ENCODE results near the gene MEAF6.
A peak's percentile ranks its signal among the peaks of the same experiment; 100 is the strongest.

MEAF6 gene

DNA sequence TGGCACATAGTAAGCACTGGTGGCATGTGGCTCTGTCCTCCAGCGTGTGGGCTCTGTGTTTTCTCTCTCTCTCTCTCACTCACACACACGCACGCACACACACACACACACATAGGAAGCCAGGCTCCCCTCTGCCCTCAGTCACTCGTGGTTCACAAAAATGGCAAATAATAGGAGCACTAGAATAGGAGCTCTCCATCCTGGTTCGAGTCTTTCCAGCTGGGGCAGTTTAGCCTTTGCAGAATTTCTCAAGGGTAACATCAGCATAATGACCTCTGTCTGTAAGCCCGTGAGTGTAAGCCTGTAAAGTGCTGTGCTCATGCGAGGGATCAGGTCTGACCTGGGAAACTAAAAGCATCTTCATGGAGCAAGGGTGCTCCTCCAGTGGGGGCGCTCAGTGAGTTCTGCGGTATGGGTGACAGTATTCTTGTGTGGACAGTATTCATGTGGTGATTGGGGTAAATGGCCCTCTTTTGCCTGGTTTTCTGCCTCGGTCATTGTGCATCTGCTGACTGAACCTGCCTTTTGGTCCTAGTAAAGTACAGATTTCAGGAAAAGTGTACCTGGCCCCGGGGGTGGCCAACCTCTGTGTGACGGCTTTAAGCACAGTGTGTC, 41.0 kb downstream of the MEAF6 start:
- no peak for DNase-seq (ENCODE audit: low spot score)

DNA sequence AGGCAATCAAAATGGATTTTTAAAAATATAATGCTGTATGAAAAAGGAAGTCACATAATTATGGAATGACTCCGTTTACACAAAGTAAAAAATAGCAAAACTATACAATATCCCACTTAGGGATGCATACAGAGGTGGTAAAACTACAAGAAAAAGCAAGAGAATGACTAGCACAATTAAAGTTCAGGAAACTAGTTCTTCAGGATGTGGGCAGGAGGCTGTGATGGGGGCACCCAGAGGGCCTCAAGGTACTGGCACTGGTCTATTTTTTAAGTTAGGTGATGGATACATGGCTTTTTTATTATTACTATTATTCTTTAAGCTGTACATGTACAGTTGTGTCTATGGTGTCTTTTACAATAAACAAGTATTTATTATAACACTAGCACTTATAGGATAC, 41.6 kb downstream of the MEAF6 start:
- DNase-seq (ENCODE audit: low spot score): no peak

DNA sequence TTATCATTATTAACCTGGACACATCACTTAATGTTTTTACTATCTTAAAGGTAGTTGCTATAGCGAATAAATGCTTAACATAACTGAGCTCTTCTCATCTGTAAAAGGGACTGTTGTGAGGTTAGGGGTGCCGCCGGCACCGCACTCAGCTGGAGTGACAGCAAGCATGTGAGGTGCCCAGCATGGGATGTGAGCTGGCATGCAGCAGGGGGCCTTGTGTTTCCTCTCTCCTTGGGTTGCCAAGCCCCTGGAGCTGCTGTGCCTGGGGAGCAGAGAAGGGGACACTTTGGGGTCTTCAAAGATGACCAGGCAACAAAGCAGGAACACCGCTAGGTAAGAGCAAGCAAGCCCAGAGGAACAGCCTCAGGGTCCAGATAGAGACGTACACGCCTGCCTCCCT, 42.3 kb downstream of the MEAF6 start:
- DNase-seq (ENCODE audit: low spot score): no peak

DNA sequence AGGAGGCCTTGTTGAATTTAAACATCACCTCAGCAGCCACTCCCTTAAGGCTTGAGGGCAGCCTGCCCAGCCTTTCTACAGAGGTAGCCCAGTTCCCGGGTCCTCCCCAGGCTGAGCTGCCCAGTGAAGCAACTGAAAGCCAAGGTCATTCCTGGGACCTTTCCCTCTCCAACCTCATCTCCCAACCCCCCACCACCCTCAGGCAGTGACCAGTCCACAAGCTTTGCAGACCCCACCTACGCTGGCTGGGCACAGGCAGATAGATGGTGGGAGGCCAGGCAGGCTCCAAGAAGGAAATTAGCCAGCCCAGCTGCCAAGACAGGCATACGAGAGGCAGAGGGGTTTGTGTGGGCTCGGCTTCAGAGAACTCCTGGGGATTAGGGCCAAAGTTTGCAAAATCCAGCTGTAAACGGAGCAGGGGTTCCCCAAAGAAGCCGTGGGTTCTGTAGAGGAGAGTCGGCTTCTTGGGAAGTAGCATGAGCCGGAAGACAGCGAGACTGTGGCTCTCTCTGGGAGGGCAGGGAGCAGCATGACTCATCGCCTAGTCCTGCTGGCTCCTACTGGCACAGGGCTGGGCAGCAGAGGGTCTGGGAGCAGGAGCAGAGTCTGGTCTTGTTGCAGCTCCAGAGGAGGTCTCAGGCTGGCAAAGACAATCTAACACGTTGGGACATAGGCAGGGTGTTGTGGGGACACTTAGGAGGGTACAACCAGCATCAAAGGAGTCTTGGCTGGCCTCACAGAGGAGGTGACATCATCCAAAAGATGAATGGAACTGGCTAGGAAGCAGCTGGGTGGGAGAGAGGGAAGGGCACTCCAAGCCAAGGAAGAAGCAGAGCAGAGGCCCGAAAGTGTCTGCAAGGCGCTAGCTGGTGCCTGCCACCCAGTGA, 43.0 kb downstream of the MEAF6 start:
- DNase-seq (ENCODE audit: low spot score): peak; percentile 52

DNA sequence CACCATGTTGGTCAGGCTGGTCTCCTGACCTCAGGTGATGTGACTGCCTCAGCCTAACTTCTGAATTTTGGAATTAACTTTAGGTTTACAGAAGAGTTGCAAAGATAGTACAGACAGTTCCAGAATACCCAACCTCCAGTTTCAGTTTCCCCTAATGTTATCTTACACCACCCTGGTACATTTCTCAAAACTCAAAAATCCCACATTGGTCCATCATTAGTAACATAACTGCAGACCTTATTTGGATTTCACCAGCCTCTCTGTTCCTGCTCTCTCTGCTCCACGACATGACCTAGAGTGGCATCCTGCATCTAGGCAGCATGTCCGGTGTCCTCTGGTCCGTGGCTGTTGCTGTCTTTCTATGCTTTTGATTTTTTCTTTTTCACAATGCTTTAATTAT, 45.2 kb downstream of the MEAF6 start:
- DNase-seq (ENCODE audit: low spot score): no peak

DNA sequence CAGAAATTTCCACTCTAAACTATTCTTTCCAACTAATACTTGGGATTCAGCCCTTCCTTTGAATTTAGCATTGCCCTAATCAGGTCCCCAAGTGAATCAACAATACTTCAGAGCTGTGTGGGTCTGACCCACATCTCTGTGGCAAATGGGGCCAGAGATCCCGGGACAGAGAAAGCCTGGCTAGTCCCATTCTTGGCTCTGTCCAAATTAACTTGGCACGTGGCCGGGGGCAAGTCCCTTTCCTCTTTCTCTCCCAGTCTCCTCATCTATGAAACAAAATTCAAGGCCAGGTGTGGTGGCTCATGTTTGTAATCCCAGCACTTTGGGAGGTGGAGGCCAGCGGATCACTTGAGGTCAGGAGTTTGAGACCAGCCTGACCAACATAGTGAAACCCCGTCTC, 46.5 kb downstream of the MEAF6 start:
- DNase-seq (ENCODE audit: low spot score): no peak

DNA sequence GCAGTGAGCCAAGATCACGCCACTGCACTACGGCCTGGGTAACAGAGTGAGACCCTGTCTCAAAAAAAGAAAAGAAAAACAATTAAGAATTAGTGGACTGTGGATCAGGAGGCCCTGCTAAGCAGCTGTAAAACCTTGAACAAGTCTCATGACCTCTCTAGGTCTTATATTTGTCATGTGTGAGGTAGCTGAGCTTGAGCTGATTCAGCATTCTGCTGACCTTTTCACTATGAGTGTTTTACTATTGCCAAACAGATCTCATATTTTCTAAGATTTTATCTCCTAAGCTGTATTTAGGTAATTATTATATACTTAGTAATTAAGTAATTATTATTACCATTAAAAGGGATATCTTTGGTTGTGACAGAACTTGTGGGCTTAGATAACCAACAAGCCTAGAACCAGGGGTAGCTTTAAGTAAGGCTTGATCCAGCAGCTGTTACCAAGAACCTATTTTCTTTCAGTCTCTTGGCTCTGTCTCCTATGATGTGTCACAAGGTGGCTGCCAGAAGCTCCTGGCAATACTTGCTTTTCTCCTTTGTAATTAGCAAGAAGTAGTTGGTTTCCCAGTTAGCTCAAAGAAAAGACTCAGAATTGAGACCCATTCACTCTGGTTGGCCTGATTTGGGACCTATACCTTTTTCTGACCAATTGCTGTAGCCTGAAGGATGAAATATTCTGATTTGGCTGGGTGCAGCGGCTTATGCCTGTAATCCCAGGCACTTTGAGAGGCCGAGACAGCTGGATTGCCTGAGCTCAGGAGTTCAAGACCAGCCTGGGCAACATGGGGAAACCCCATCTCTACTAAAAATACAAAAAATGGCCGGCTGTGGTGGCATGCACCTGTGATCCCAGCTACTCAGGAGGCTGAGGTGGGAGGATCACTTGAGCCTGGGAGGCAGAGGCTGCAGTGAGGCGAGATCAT, 48.7 kb downstream of the MEAF6 start:
- no peak for DNase-seq (ENCODE audit: low spot score)

DNA sequence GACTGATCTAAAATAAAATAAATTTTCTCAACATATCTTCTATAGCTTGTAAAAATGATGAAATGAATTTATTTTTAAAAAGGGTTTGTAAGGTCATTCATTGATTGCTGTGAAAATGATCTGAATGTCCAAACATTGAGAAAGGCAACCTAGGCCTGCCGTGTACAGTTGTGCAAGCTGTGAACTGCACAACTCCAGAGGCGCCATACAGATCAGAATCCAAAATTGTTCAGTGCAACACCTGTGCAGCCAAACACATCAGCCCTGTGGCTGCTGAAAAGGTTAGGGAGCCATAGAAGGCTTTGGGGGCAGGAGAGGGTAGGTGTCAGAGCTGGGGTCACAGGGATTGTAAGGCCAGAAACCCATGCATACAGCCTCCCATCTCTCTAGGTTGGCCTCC, 50.1 kb downstream of the MEAF6 start:
- no peak for DNase-seq (ENCODE audit: low spot score)

DNA sequence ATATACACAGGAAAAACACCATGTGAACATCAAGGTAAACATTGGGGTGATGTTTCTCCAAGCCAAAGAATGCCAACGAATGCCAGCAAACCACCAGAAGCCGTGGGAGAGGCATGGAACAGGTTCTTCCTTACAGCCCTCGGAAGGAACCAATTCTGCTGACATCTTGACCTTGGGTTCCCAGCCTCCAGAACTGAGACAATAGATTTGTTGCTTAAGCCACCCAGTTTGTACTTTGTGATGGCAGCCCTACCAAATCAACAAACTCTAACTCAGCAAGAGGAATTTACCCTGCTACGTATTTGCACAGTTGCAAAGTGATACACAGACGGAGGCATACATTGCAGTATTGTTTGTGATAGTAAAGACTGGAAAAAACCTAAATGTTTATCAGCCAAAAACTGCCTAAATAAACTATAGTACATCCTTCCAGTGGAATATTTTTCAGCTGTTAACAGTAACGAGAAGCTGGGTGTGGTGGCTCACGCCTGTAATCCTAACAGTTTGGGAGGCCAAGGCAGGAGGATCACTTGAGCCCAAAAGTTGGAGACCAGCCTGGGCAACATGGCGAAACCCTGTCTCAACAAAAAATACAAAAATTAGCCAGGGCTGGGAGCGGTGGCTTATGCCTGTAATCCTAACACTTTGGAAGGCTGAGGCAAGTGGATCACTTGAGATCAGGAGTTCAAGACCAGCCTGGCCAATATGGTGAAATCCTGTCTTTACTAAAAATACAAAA, 52.7 kb downstream of the MEAF6 start:
- no peak for DNase-seq (ENCODE audit: low spot score)

DNA sequence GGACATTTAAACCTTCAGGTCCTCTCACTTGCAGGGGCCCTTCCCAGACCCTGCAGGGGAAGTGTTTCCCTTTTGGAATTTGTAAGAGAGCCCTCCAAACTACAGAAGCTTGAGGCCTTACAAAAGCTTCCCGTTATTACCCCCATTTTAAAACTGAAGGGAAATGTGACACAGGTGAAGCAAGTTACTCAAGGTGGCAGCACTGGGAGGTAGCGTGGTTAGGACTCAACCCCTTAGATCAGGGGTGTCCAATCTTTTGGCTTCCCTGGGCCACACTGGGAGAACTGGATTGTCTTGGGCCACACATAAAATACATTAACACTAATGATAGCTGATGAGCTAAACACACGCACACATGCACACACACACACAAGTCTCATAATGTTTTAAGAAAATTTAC, 56.0 kb downstream of the MEAF6 start:
- DNase-seq (ENCODE audit: low spot score): no peak

DNA sequence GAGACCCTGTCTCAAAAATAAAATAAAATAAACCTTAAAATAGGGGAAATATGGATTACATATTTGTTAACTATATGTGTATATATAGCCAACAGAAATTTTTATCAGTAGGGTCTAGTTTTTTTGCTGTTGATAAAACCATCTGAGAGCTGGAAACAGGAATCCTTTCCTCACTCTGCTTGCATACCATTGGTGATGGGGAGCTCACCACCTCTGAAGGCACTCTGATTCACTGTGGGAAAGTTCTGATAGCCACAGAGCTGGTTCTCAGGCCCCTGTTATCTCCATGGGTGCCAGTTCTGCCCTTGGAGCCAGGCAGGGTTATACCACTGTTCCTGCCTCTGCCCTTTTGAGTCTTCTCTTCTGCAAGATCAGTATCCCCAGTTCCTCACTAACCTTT, 58.0 kb downstream of the MEAF6 start:
- DNase-seq (ENCODE audit: low spot score): no peak

DNA sequence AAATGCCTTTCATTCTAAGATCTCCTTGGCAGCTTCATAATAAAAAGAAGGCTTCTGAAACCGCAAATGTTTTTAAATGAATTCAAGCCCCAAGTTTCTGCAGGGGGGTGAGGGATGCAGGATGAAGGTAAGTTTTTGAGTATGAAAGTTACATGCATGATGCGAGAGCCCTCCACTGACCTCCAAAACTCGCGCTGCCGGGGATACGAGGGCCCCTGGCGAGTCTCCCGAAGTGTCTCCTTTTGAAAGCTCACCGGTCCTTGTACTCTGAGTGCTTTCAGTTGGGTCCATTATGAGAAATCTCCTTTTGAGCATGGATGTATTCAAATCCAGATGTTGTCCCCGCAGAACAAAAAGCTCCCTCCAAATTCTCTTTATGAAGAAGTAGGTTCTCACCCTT, 59.0 kb downstream of the MEAF6 start:
- DNase-seq (ENCODE audit: low spot score): no peak

DNA sequence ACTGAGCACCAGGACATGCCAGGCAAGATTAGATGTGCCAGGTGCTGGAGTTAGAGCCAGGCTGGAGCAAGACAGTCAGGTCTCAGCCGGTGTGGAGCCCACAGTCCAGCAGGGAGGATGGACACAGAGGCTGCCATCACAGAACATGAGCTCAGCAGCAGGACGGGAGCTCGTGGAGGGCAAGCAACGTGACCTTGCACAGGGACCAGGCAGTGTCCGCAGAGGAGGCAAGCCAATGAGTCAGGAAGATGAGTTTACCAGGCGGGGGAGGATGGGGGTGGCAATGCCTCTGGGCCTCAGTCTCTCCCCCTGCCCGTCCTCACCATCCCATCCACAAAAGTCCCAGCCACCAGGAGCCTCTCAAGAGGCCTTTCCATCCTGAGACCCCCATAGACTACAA, 60.9 kb downstream of the MEAF6 start:
- DNase-seq (ENCODE audit: low spot score): no peak

DNA sequence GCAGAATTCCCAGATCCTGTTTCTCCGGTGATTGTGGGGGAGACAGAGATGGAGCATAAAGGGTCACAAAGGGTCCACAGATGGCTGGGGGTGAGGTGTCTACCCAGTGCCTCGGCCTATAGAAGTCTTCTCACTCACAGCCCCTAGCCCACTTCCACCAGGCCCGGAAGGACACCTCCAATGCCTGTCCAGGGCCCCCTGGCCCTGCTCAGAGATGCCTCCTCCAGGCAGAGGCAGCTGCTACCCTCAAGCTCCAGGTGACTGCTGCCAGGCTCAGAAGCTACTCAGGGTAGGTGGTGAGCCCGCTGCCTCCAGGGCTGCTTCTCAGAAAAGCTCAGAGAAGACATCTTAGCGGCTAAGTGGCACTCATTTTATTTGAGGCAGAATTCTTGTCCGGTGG, 62.1 kb downstream of the MEAF6 start:
- no peak for DNase-seq (ENCODE audit: low spot score)

DNA sequence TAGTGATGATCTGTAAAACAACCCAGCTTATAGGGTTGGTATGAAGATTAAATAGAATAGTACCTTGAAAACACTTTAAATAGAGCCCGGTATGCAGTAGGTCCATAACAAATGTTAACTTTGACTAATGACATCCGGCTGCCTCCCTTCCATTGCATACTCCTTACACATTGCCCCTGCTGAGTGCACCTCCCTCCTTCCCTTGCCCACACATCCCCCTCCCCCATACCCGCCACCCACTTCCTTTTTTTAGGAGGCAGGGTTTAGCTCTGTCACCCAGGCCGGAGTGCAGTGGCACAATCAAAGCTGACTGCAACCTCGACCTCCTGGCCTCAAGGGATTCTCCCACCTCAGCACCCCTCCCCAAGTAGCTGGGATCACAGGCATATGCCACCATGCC, 64.6 kb downstream of the MEAF6 start:
- DNase-seq (ENCODE audit: low spot score): no peak

DNA sequence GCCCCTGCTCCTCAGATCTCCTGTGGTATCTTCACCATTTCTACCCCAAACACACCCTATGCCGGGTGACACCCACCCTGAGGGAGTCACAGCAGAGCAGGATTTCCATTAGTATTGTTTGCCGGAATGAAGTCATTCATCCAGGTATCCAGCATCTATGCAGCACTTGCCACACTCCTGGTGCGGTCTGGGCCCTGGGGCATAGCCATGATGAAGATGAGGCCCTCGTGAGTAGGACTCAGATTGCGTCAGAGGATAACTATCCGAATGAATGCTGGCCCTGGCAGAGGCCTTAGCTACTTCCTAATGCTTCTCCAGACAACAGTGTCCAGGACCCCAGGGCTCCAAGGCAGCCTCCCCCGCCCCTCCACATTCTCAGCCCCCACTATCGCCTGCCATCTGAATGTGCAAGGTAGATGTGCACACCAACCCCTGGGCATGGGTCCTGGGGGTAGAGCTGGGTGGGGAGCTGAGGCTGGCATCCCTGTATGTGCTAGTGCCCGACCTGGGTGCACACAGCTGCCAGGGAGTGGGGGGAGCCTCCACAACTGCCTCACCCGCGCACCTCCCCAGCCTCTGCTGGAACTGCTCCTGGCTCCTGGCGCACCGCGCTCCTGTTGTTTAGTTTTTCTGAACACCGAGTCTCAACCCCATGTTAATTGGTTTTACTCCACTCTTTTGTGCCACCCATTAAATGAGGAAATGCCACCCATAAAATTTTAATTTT, 65.7 kb downstream of the MEAF6 start:
- no peak for DNase-seq (ENCODE audit: low spot score)

DNA sequence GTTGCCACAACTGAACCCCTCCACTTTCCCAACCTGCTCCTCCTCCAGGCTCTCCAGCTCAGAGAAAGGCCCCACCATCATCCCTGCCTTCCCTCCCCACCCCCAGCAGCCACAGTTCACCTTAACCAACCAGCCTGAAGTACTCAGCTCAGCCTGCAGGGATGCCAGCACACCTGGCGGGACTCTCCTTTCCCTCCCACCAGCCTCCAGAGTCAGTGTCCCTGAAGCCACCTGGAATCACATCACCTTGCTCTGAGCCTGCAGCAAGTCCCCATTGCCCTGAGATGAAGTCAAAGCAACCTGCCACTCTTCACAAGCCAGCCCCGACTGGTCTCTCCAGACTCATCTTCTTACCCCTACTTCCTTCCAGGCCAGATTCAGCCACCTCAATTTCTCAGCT, 66.4 kb downstream of the MEAF6 start:
- no peak for DNase-seq (ENCODE audit: low spot score)

DNA sequence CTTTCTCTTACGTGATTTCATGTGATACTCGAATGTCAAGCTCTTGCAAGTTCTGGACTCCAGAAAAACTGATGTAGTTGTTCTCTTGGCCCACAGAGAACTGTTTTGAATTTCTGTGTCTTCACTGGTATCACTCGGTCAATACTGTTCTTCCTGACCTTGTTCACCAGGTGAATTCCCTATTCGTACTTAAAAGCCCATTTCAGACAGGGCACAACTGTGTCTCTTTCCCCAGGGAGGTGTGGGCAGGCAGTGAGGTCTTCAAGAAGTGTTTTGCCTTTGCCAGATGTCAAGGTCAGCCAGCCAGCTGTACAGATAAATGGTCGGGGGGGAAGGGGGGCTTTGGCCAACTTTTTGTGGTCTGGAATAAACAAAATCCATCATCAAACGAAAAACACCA, 67.7 kb downstream of the MEAF6 start:
- DNase-seq (ENCODE audit: low spot score): no peak

DNA sequence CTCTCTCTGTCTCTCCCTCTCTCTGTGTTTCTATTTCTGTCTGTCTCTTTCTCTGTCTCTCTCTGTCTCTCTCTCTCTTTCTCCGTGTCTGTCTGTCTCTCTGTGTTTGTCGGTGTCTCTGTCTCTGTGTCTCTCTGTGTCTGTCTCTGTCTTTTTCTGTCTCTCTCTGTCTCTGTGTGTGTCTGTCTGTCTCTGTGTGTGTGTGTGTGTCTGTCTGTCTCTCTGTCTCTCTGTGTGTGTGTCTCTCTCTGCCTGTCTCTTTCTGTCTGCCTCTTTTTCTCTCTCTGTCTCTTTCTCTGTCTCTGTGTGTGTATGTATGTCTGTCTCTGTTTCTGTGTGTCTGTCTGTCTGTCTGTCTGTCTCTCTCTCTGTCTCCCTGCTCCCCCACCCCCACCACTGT, 71.9 kb downstream of the MEAF6 start:
- no peak for DNase-seq (ENCODE audit: low spot score)
